Gastroesophageal sphincter (tissue), 4 donors: ENCODE measurements around the gene RRAD. TPM values are rescaled to one million over a fixed set of nuclear protein-coding genes. Genes with fewer than 3 reads are reported as not detected.
"Not testable (repeated sequence)": the region's sequence is repeated elsewhere in the genome, so short reads cannot be mapped to it uniquely, and the experiment has no call there.

Experiments
- ATAC-seq: fragments of 150-250 bp; one replicate; pipeline ENCODE4 v1.9.1; 2016; ENCODE audit warnings: mild to moderate bottlenecking, moderate library complexity
- H3K27ac ChIP-seq, 4 donors: fragments of 200-600 bp; sonication (generic) in 3 of 4; 1 replicate in 3 of 4; 2 replicates in 1 of 4; pipeline ENCODE4 v1.5.1; 2016 to 2019
- H3K27me3 ChIP-seq: fragments of 200-600 bp; sonication (generic); one replicate; pipeline ENCODE4 v1.5.1; 2019
- H3K36me3 ChIP-seq, 2 donors: fragments of 200-600 bp; sonication (generic); one replicate each; pipeline ENCODE4 v1.5.1; 2019; ENCODE audit warnings: control low read depth in 1 of 2
- H3K4me1 ChIP-seq, 3 donors: fragments of 200-600 bp; sonication (generic); 1 replicate in 2 of 3; 2 replicates in 1 of 3; pipeline ENCODE4 v1.5.1; 2016 to 2019; ENCODE audit warnings: control low read depth in 2 of 3
- H3K4me3 ChIP-seq, 2 donors: fragments of 200-600 bp; sonication (generic); one replicate each; pipeline ENCODE4 v1.5.1; 2019; ENCODE audit warnings: mild to moderate bottlenecking in 1 of 2, moderate library complexity in 1 of 2
- H3K9me3 ChIP-seq, 3 donors: fragments of 200-600 bp; sonication (generic); one replicate each; pipeline ENCODE4 v1.5.1; 2017 to 2019; ENCODE audit warnings: control low read depth in 2 of 3
- CTCF ChIP-seq, 4 experiments: fragments of 200-600 bp in 2 of 4; fragments of 450-650 bp in 2 of 4; sonication (generic) in 1 of 4; IDR thresholded peaks; one replicate each; pipeline ENCODE4 v1.5.1; 2017 to 2019; ENCODE audit warnings: antibody characterized with exemption in 4 of 4, mild to moderate bottlenecking in 2 of 4, moderate library complexity in 2 of 4
- EP300 ChIP-seq: sonication (generic); formaldehyde crosslinking; IDR thresholded peaks from one replicate; pipeline ENCODE4 v1.6.1; 2017; ENCODE audit warnings: antibody characterized with exemption, mild to moderate bottlenecking
- POLR2A ChIP-seq, 2 donors: fragments of 450-650 bp; IDR thresholded peaks; one replicate each; pipeline ENCODE4 v1.6.1; 2017; ENCODE audit warnings: antibody characterized with exemption in 2 of 2, mild to moderate bottlenecking in 2 of 2, moderate library complexity in 1 of 2
- POLR2AphosphoS5 ChIP-seq: sonication (generic); formaldehyde crosslinking; IDR thresholded peaks from one replicate; pipeline ENCODE4 v1.6.1; 2017; ENCODE audit warnings: antibody characterized with exemption
- WGBS, 2 donors: methylation state at CpG; one replicate each; pipeline ENCODE4 v1.1.5; 2018; ENCODE audit warnings: low coverage in 1 of 2; 5-methylcytosine and 5-hydroxymethylcytosine counted together
- total RNA-seq, 4 donors: library from RNA; depleted of rRNA; stranded (reverse); fragments of >200 nt; gene quantifications; one replicate each; pipeline ENCODE4 v1.1.0, GENCODE V29; 2016

RRAD gene
- total RNA-seq, 4 donors from 2014 or later, result 33.4 to 103 (median 50.8) TPM

GRCh38 chr16:66900721-66901441 lies 24.5 kb downstream of the RRAD start:
- no peaks in the 10 kb centered on the region for H3K27me3 ChIP-seq
- peak overlapping the region; percentile 82 to 93 (median 92) for H3K27ac ChIP-seq
- no peaks in the 10 kb centered on the region for H3K9me3 ChIP-seq
- no peaks in the 10 kb centered on the region for H3K36me3 ChIP-seq
- 20% methylated on average over 2 of the region's 7 CpGs; no CpG with 5 or more reads in 1 of the 2 donors for WGBS, 2 donors
- TF ChIP-seq POLR2AphosphoS5 (peak; percentile 38), EP300 (no peak)
- no peak overlapping the region for H3K4me3 ChIP-seq
- peak; percentile 42 for ATAC-seq
- H3K4me1 ChIP-seq, result peaks cover 36 to 91% (median 67%) of the 10 kb centered on the region in 3 donors

DNA sequence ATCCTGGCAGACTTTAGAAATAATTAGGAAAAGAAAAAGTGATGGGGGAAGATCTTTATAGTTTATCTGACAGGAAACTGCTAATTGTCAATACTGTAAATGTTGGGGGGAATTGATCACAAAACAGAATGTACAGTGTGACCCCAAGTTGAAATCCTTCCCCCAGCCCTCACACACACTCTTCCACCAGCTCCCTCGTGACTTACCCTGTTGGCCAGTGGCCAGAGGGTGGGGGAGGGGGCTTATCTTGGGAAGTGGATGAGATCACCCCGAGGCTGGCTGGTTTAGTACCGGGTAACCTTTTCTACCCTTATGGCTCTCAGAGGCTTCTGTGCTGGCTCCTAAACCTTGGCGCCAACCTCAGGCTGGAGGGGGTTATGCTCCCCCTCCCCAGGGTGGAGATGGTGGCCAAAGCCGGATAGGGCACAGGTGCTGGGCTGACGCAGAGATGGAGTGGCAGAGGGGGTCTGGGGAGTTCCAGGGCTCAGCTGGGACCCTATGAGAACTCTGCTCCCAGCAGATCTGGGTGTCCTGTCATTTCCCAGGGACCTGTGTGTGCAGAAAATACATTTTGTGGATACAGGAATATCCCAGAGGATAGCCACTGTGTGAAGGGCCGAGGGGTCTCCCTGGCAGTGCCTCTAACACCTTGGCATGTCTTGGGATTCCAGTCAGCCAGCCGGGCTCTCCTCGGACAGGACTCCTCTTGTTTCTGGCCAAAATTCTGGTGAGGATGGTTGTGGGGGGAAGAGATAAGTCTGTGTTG lies 25.2 kb downstream of the RRAD start:
- peak overlapping the region; percentile 82 to 93 (median 92) for H3K27ac ChIP-seq
- no peak for TF ChIP-seq POLR2AphosphoS5
- no peak for TF ChIP-seq POLR2A (IDR thresholded peaks at IDR 0.05)
- no peak for TF ChIP-seq EP300
- TF ChIP-seq CTCF (IDR thresholded peaks at IDR 0.05), result no peak
- H3K9me3 ChIP-seq, result no peaks in the 10 kb centered on the region
- H3K4me3 ChIP-seq, result no peak overlapping the region
- ATAC-seq, result peak; percentile 46
- H3K36me3 ChIP-seq, result no peaks in the 10 kb centered on the region
- no peaks in the 10 kb centered on the region for H3K27me3 ChIP-seq
- peaks cover 36 to 91% (median 62%) of the 10 kb centered on the region in 3 donors for H3K4me1 ChIP-seq
- 0 to 10% methylated on average over 1 to 7 of the region's 9 CpGs for WGBS, 2 donors

DNA sequence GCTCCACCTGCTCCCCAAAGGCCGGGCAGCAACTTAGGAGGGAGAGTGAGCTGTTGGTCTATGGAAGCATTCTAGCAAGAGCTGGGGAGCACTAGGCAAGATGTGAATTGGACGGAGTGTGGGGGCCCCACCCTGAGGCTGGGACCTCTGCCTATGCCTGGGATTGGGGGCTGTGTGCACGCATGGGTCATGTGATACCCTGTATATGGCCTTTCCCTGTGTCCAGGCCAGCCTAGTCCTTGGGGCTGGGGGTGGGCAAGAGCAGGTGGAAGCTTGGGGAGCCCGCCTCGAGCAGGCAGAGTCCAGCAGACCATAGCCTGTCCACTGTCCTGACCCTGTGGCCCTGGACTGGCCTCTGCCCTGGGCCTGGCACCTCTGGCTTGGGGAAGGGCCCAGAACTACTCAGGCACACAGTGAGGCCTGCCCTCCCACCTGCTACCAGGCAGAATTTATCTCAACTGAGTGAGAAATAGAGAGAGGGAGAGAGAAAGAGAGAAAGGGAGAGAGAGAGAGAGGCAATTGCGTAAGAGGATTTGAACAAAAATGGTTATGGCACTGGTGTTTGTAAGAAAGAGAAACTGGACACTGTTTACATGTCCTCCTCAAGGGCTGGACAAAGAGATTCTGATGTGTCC lies 25.9 kb downstream of the RRAD start:
- ATAC-seq, result peak; percentile 64

DNA sequence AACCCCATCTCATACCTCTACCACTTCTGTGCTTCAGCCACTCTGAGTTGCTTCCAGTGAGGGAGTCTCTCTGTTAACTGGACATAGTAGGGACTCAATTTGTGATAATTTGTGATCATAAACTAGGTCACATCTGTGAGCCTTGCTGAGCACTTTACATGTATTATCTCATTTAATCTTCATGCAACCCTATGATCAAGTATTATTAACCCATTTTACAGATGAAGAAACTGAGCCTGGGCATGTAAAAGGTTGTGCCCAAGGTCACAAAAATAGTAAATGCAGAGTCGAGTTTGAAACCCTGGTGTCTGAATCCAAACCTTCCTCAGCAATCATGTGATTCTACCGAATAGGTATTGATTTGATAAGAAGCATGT lies 26.4 kb downstream of the RRAD start:
- ATAC-seq, result no peak
- no peak for TF ChIP-seq CTCF (IDR thresholded peaks at IDR 0.05)
- TF ChIP-seq EP300, result no peak
- TF ChIP-seq POLR2AphosphoS5, result no peak
- TF ChIP-seq POLR2A (IDR thresholded peaks at IDR 0.05), result no peak
- peaks cover 33 to 83% (median 50%) of the 10 kb centered on the region in 3 donors for H3K4me1 ChIP-seq

More for the DNA sequence above, 25.9 kb downstream of the RRAD start:
- H3K4me1 ChIP-seq, result peaks cover 36 to 88% (median 55%) of the 10 kb centered on the region in 3 donors
- H3K27ac ChIP-seq, result peak overlapping the region; percentile 65 to 93 (median 92)
- H3K36me3 ChIP-seq, result no peaks in the 10 kb centered on the region
- no peak for TF ChIP-seq EP300
- TF ChIP-seq POLR2AphosphoS5, result peak; percentile 80
- H3K9me3 ChIP-seq, result no peaks in the 10 kb centered on the region
- WGBS, 2 donors, result 22 to 29% methylated on average over 1 of the region's 6 CpGs
- H3K27me3 ChIP-seq, result no peaks in the 10 kb centered on the region
- no peak overlapping the region for H3K4me3 ChIP-seq

DNA sequence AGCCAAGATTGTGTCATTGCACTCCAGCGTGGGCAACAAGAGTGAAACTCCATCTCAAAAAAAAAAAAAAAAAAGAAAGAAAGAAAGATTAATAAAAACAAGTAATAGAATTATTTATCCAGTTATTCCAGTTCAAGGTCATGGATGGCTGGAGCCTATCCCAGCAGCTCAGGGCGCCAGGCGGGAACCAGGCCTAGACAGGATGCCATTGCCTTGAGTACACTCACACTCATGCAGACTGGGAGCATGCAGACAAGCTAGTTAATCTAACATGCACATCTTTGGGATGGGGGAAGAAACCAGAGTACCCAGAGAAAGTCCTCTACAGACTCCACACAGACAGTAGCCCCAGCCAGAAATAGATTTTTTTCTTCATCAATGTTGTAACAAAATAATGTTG lies 27.1 kb downstream of the RRAD start:
- no peak for TF ChIP-seq EP300
- peak; percentile 69 for TF ChIP-seq POLR2AphosphoS5
- H3K27me3 ChIP-seq, result no peaks in the 10 kb centered on the region
- no peak overlapping the region for H3K4me3 ChIP-seq
- H3K4me1 ChIP-seq, result peaks cover 29 to 76% (median 45%) of the 10 kb centered on the region in 3 donors
- peak; percentile 63 for ATAC-seq
- 11 to 46% methylated on average over 2 to 3 of the region's 3 CpGs for WGBS, 2 donors
- no peaks in the 10 kb centered on the region for H3K36me3 ChIP-seq
- peak overlapping the region; percentile 65 to 93 (median 92) for H3K27ac ChIP-seq
- H3K9me3 ChIP-seq, result no peaks in the 10 kb centered on the region

More for the DNA sequence above, 26.4 kb downstream of the RRAD start:
- H3K27ac ChIP-seq, result peak overlapping the region; percentile 65 to 93 (median 92)
- WGBS, 2 donors, result 70 to 86% methylated on average over 2 of the region's 2 CpGs
- no peaks in the 10 kb centered on the region for H3K27me3 ChIP-seq
- no peak overlapping the region for H3K4me3 ChIP-seq
- no peaks in the 10 kb centered on the region for H3K9me3 ChIP-seq
- no peaks in the 10 kb centered on the region for H3K36me3 ChIP-seq

DNA sequence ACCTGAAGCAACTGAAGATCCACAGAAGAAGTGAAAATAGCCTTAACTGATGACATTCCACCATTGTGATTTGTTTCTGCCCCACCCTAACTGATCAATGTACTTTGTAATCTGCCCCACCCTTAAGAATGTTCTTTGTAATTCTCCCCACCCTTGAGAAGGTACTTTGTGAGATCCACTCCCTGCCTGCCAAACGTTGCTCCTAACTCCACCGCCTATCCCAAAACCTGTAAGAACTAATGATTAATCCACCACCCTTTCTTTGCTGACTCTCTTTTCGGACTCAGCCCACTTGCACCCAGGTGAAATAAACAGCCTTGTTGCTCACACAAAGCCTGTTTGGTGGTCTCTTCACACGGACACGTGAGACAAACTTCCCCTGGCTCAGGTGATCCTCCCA lies 28.7 kb downstream of the RRAD start:
- not testable (repeated sequence) for ATAC-seq, H3K27me3 ChIP-seq, H3K4me3 ChIP-seq, H3K9me3 ChIP-seq, H3K36me3 ChIP-seq
- WGBS, 2 donors, result 74 to 79% methylated on average over 3 to 5 of the region's 5 CpGs
- Histone ChIP-seq H3K4me1 (peaks cover 26 to 60% (median 34%) of the 10 kb centered on the region in 3 donors), H3K27ac (peak overlapping the region in 2 of 4 donors; percentile 47 to 93)
